ENCODE measurements around the gene MAPK14. TPM values are rescaled to one million over a fixed set of nuclear protein-coding genes. Genes with fewer than 3 reads are reported as not detected.

Gene MAPK14
- total RNA-seq, 4 donors from 2014 or later: 85.2 to 201 (median 124) TPM

DNA sequence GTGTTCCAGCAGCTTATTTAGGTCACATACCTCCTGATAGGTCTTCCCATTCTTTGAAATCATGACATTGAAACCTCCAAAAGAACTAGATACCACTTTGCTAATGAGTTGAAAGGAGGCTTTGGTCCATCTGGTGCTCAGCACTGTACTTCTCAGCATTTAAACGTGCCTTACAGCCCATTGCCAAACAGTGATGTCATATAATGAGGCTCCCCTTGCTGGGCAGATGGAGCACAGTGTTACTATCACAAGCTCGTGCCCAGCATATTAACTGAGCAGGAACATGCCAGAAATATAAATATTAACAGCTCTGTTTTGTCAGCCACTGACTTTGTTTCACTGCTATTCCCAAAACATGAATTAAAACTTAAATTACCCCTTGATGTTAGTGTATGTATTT lies 77.2 kb downstream of the MAPK14 start:
- Histone ChIP-seq H3K9me3 (no peaks in the 10 kb centered on the region), H3K36me3 (peaks cover 21 to 22% of the 10 kb centered on the region in 2 donors), H3K4me3 (replicated peaks in 1 of 3) (no peak overlapping the region), H3K4me1 (no peaks in the 10 kb centered on the region), H3K27ac (no peak overlapping the region), H3K27me3 (no peaks in the 10 kb centered on the region)
- WGBS, 2 donors: 61 to 67% methylated on average over 2 of the region's 2 CpGs
- no peak for TF ChIP-seq POLR2A (IDR thresholded peaks at IDR 0.05)
- intact Hi-C loops (cut with DNase I): no loop called here
- no peak for DNase-seq

DNA sequence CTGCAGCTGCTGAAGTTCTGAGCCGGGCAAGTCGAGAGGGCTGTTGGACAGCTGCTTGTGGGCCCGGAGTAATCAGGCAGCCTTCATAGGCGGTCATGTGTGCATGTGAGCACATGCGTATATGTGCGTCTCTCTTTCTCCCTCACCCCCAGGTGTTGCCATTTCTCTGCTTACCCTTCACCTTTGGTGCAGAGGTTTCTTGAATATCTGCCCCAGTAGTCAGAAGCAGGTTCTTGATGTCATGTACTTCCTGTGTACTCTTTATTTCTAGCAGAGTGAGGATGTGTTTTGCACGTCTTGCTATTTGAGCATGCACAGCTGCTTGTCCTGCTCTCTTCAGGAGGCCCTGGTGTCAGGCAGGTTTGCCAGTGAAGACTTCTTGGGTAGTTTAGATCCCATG lies 81.5 kb downstream of the MAPK14 start:
- Histone ChIP-seq H3K9me3 (no peaks in the 10 kb centered on the region), H3K4me3 (replicated peaks in 1 of 3) (no peak overlapping the region), H3K4me1 (no peaks in the 10 kb centered on the region), H3K36me3 (peaks cover 16 to 36% of the 10 kb centered on the region in 2 donors), H3K27me3 (no peaks in the 10 kb centered on the region), H3K27ac (no peak overlapping the region)
- no peak for DNase-seq
- intact Hi-C loops (cut with DNase I): no loop called here
- WGBS, 2 donors: 90 to 91% methylated on average over 7 of the region's 7 CpGs
- TF ChIP-seq, protein P1, sequence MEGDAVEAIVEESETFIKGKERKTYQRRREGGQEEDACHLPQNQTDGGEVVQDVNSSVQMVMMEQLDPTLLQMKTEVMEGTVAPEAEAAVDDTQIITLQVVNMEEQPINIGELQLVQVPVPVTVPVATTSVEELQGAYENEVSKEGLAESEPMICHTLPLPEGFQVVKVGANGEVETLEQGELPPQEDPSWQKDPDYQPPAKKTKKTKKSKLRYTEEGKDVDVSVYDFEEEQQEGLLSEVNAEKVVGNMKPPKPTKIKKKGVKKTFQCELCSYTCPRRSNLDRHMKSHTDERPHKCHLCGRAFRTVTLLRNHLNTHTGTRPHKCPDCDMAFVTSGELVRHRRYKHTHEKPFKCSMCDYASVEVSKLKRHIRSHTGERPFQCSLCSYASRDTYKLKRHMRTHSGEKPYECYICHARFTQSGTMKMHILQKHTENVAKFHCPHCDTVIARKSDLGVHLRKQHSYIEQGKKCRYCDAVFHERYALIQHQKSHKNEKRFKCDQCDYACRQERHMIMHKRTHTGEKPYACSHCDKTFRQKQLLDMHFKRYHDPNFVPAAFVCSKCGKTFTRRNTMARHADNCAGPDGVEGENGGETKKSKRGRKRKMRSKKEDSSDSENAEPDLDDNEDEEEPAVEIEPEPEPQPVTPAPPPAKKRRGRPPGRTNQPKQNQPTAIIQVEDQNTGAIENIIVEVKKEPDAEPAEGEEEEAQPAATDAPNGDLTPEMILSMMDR (IDR thresholded peaks at IDR 0.05): no peak
- no peak for TF ChIP-seq POLR2A (IDR thresholded peaks at IDR 0.05)

DNA sequence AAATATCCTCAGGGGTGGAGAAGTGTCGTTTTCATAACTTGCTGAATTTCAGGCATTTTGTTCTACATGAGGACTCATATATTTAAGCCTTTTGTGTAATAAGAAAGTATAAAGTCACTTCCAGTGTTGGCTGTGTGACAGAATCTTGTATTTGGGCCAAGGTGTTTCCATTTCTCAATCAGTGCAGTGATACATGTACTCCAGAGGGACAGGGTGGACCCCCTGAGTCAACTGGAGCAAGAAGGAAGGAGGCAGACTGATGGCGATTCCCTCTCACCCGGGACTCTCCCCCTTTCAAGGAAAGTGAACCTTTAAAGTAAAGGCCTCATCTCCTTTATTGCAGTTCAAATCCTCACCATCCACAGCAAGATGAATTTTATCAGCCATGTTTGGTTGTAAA lies 82.4 kb downstream of the MAPK14 start:
- peaks cover 16 to 32% of the 10 kb centered on the region in 2 donors for H3K36me3 ChIP-seq
- no peak overlapping the region for H3K27ac ChIP-seq
- H3K4me1 ChIP-seq: no peaks in the 10 kb centered on the region
- no peaks in the 10 kb centered on the region for H3K27me3 ChIP-seq
- no peak for DNase-seq
- TF ChIP-seq POLR2A (IDR thresholded peaks at IDR 0.05): no peak
- TF ChIP-seq, protein P1 (IDR thresholded peaks at IDR 0.05): no peak
- no peaks in the 10 kb centered on the region for H3K9me3 ChIP-seq
- intact Hi-C loops (cut with DNase I): no loop called here
- no peak overlapping the region for H3K4me3 ChIP-seq (replicated peaks in 1 of 3)
- WGBS, 2 donors: 85 to 96% methylated on average over 3 of the region's 3 CpGs

DNA sequence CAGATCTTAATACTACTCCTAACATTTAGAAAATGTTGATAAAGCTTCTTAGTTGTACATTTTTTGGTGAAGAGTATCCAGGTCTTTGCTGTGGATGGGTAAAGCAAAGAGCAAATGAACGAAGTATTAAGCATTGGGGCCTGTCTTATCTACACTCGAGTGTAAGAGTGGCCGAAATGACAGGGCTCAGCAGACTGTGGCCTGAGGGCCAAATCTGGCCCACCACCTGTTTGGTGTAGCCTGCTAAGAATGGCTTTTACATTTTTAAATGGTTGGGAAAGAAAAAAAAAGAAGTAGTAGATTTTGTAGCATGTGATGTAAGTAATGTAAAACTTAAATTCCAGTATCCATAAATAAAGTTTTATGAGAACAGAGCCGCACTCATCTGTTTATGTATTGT lies 83.3 kb downstream of the MAPK14 start:
- intact Hi-C loops (cut with DNase I): no loop called here
- H3K27ac ChIP-seq: no peak overlapping the region
- no peak overlapping the region for H3K4me3 ChIP-seq (replicated peaks in 1 of 3)
- H3K27me3 ChIP-seq: no peaks in the 10 kb centered on the region
- peaks cover 16 to 29% of the 10 kb centered on the region in 2 donors for H3K36me3 ChIP-seq
- no peak for DNase-seq
- H3K9me3 ChIP-seq: no peaks in the 10 kb centered on the region
- no peaks in the 10 kb centered on the region for H3K4me1 ChIP-seq
- 91 to 93% methylated on average over 4 of the region's 4 CpGs for WGBS, 2 donors
- TF ChIP-seq POLR2A (IDR thresholded peaks at IDR 0.05): no peak
- TF ChIP-seq, protein P1 (IDR thresholded peaks at IDR 0.05): no peak

DNA sequence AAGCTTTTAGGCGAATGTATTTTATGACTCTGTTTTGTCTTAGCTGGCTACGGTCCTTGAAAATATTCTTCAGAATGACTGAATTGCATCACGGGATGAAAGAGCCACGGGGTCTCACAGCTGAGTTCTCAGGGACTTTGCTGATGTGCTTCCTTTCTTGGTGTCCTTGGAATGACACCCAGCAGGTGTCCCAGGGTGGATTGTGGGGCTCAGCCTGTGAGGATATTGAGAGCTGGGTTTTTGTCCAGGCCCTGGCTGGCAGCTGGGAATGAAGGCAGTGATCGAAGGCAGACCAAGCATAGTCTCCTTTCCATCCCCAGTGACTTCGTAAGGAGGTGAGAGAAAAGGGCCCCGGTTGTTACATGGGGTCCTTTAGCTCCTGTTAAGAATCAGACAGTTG lies 83.9 kb downstream of the MAPK14 start:
- H3K4me1 ChIP-seq: no peaks in the 10 kb centered on the region
- TF ChIP-seq POLR2A (IDR thresholded peaks at IDR 0.05): no peak
- TF ChIP-seq, protein P1 (IDR thresholded peaks at IDR 0.05): no peak
- WGBS, 2 donors: 94 to 97% methylated on average over 7 of the region's 7 CpGs

DNA sequence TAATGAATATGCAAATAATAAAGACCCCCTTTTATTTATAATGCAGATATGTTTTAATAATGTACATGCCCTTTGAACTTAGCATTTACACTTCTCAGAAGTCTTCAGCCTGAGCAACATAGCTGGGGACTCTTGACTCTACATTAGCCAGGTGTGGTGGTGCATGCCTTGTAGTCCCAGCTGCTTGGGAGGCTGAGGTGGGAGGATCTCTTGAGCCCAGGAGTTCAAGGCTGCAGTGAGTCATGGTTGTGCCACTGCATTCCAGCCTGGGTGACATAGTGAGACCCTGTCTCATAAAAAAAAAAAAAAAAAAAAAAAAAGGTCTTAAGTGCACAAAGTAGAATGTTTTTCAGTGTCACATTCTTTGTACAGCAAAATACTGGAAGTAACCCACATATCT lies 85.4 kb downstream of the MAPK14 start:
- Histone ChIP-seq H3K27ac (no peak overlapping the region), H3K9me3 (no peaks in the 10 kb centered on the region), H3K36me3 (peaks cover 14 to 26% of the 10 kb centered on the region in 2 donors), H3K4me3 (replicated peaks in 1 of 3) (no peak overlapping the region), H3K4me1 (no peaks in the 10 kb centered on the region), H3K27me3 (no peaks in the 10 kb centered on the region)
- TF ChIP-seq, protein P1 (IDR thresholded peaks at IDR 0.05): no peak
- TF ChIP-seq POLR2A (IDR thresholded peaks at IDR 0.05): no peak
- intact Hi-C loops (cut with DNase I): no loop called here
- no peak for DNase-seq

More for the DNA sequence above, 83.9 kb downstream of the MAPK14 start:
- intact Hi-C loops (cut with DNase I): no loop called here
- no peaks in the 10 kb centered on the region for H3K9me3 ChIP-seq
- H3K36me3 ChIP-seq: peaks cover 16 to 29% of the 10 kb centered on the region in 2 donors
- H3K27ac ChIP-seq: no peak overlapping the region
- DNase-seq: no peak
- H3K4me3 ChIP-seq (replicated peaks in 1 of 3): no peak overlapping the region
- H3K27me3 ChIP-seq: no peaks in the 10 kb centered on the region
